GM18951 (cell line): Measurements from ENCODE around the gene FAM89B.
"Not testable (repeated sequence)": the region's sequence is repeated elsewhere in the genome, so short reads cannot be mapped to it uniquely, and the experiment has no call there.

Experiments used
- POLR2A ChIP-seq: IDR thresholded peaks from 4 replicates; pipeline ENCODE4 v1.6.1; 2011; ENCODE audit warnings: mild to moderate bottlenecking; ENCODE audit not compliant: insufficient read length, insufficient read depth; ENCODE audit errors: extremely low read depth
- in situ Hi-C: fragments of 300-500 bp; cut with MboI; formaldehyde crosslinking; loops from one replicate; pipeline ENCODE4 v1.12.0; 2022; ENCODE audit warnings: low sequenced_read_pairs, mixed read lengths, inconsistent platforms; ENCODE audit not compliant: unreplicated experiment

FAM89B gene

GRCh38 chr11:65556470-65557279, 15.7 kb upstream of the FAM89B start:
- TF ChIP-seq POLR2A = no peak
- in situ Hi-C loops = no loop called here

- in situ Hi-C loops = no loop called here
- TF ChIP-seq POLR2A = no peak
Measured at GRCh38 chr11:65557280-65558001, 14.9 kb upstream of the FAM89B start.

GRCh38 chr11:65558002-65558929, 14.1 kb upstream of the FAM89B start, which contains the start of gene LTBP3:
Gene LTBP3 (minus strand): TSS chr11:65558359. CDS start chr11:65557959, 400 bp downstream.
- in situ Hi-C loops = no loop called here
- peak; percentile 26 for TF ChIP-seq POLR2A

GRCh38 chr11:65558930-65559509, 13.3 kb upstream of the FAM89B start:
- in situ Hi-C loops = no loop called here
- TF ChIP-seq POLR2A = no peak

GRCh38 chr11:65559535-65559934, 12.8 kb upstream of the FAM89B start:
- in situ Hi-C loops = no loop called here
- no peak for TF ChIP-seq POLR2A

- in situ Hi-C loops = no loop called here
- TF ChIP-seq POLR2A = no peak
Measured at GRCh38 chr11:65559951-65560537, 12.3 kb upstream of the FAM89B start.

GRCh38 chr11:65560555-65561418, 11.6 kb upstream of the FAM89B start:
- in situ Hi-C loops = no loop called here
- no peak for TF ChIP-seq POLR2A

- in situ Hi-C loops = no loop called here
Measured at GRCh38 chr11:65562020-65562419, 10.3 kb upstream of the FAM89B start.

GRCh38 chr11:65562788-65563187, 9.6 kb upstream of the FAM89B start:
- TF ChIP-seq POLR2A = no peak
- in situ Hi-C loops = no loop called here

More at GRCh38 chr11:65562020-65562419, 10.3 kb upstream of the FAM89B start:
- no peak for TF ChIP-seq POLR2A

- TF ChIP-seq POLR2A = no peak
- in situ Hi-C loops = no loop called here
Measured at GRCh38 chr11:65563601-65564000, 8.7 kb upstream of the FAM89B start.

GRCh38 chr11:65564879-65565559, 7.3 kb upstream of the FAM89B start:
- in situ Hi-C loops = not testable (repeated sequence)
